ENCODE results near the gene TMEM87A. TPM values are rescaled to one million over a fixed set of nuclear protein-coding genes. Genes with fewer than 3 reads are reported as not detected.
"Not testable (repeated sequence)": the region's sequence is repeated elsewhere in the genome, so short reads cannot be mapped to it uniquely, and the experiment has no call there.

TMEM87A gene
- total RNA-seq, 2 donors from 2014 or later, result 39.8 to 94.4 TPM

DNA sequence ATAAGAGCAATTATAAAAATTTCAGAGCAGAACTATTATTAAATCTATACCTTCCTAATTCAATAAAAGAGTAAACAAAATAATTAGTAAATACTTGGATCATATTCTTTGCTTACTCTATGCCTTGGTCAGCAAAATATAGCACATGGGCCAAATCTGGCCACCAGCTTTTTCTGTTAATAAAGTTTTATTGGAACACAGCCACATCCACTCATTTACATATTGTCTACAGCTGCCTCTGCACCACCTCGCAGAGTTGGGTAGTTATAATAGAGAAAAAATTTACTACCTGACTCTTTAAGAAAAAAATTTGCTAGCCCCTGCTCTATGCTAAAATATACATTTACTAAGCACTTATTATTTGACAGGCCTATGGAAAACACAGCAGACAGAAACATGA is 32.4 kb downstream of the TMEM87A start:
- H3K27me3 ChIP-seq (replicated peaks; ENCODE audit: insufficient read depth), result no peaks in the 10 kb centered on the region
- H3K4me3 ChIP-seq, result no peak overlapping the region
- H3K9me3 ChIP-seq, result no peaks in the 10 kb centered on the region
- no peak for DNase-seq (ENCODE audit: low spot score)
- no peaks in the 10 kb centered on the region for H3K4me1 ChIP-seq (ENCODE audit: control insufficient read depth in 1 of 2, low read depth in 2 of 2)
- H3K36me3 ChIP-seq, result peaks cover 27% of the 10 kb centered on the region
- TF ChIP-seq, protein P1, sequence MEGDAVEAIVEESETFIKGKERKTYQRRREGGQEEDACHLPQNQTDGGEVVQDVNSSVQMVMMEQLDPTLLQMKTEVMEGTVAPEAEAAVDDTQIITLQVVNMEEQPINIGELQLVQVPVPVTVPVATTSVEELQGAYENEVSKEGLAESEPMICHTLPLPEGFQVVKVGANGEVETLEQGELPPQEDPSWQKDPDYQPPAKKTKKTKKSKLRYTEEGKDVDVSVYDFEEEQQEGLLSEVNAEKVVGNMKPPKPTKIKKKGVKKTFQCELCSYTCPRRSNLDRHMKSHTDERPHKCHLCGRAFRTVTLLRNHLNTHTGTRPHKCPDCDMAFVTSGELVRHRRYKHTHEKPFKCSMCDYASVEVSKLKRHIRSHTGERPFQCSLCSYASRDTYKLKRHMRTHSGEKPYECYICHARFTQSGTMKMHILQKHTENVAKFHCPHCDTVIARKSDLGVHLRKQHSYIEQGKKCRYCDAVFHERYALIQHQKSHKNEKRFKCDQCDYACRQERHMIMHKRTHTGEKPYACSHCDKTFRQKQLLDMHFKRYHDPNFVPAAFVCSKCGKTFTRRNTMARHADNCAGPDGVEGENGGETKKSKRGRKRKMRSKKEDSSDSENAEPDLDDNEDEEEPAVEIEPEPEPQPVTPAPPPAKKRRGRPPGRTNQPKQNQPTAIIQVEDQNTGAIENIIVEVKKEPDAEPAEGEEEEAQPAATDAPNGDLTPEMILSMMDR (IDR thresholded peaks at IDR 0.05), result no peak
- H3K27ac ChIP-seq, result no peak overlapping the region
- no peak for ATAC-seq (ENCODE audit: insufficient number of reproducible peaks, low FRiP score, low read depth)

DNA sequence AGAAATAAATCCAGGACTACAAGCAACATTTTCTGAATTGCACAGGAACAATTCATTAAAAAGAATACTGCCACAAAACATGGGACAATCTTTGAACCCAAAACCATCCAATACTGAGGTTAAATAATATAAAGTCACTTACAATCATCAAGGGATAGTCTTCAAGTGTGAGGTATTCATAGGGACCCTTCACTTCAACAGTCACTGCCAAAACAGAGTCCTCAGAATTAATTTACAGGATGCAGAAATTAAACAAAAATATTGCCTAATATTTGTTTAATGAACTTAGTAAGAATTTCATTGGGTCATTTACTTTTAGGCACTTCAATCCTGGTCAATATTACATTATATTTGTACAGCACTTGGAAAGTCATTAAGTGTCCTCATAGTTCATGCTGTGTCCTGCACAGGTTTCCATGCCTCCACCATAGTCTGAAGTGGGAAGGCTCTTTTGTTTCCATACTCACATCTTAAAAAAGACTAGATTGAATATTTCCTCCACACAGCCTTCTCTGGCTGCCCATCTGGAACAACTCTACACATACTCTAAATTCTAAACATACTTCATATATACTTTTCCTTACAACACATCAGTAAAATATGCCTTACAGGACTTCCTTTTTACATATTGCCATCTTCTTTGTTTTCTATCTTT is 33.6 kb downstream of the TMEM87A start:
- TF ChIP-seq, protein P1 (IDR thresholded peaks at IDR 0.05), result no peak
- ATAC-seq (ENCODE audit: insufficient number of reproducible peaks, low FRiP score, low read depth) (no peak), DNase-seq (ENCODE audit: low spot score) (no peak)
- Histone ChIP-seq H3K27me3 (replicated peaks; ENCODE audit: insufficient read depth) (no peaks in the 10 kb centered on the region), H3K27ac (no peak overlapping the region), H3K4me3 (no peak overlapping the region), H3K4me1 (ENCODE audit: control insufficient read depth in 1 of 2, low read depth in 2 of 2) (no peaks in the 10 kb centered on the region), H3K9me3 (no peaks in the 10 kb centered on the region), H3K36me3 (peaks cover 27% of the 10 kb centered on the region)

DNA sequence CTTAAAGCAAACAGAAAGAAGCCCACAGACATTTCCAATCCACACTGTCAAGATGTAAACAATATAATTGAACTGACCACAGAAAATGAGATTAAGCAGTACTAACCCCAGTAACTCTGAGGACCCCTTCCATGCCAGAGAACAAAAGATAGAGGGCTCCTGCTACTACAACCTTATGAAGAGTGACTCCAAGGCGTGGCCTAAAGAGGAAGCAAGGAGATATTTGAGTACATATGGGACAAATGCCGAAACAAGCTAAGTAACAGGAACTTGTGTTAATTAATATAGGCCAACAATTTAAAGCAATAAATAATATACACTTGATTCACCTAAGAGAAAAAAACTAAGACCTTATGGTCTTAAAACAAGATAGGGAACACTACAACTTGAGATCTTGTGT is 40.1 kb downstream of the TMEM87A start:
- ATAC-seq (ENCODE audit: insufficient number of reproducible peaks, low FRiP score, low read depth), result no peak
- peaks cover 38% of the 10 kb centered on the region for H3K36me3 ChIP-seq

DNA sequence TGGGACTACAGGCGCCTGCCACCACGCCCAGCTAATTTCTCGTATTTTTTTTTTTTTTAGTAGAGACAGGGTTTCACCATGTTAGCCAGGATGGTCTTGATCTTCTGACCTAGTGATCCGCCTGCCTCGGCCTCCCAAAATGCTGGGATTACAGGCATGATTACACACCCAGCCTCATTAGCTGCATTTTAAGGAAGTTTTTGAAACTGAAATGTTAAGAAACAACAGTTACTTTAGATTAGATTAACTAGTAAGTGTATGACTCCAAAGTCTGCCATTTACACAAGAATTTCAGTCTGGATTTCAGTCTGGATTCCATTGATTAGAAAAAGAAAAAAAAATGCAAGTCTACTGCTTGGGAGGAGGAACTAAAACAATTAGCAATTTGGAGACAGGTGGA is 40.6 kb downstream of the TMEM87A start:
- Histone ChIP-seq H3K27me3 (replicated peaks; ENCODE audit: insufficient read depth) (no peaks in the 10 kb centered on the region), H3K4me3 (no peak overlapping the region), H3K4me1 (ENCODE audit: control insufficient read depth in 1 of 2, low read depth in 2 of 2) (no peaks in the 10 kb centered on the region), H3K9me3 (no peaks in the 10 kb centered on the region), H3K36me3 (peaks cover 38% of the 10 kb centered on the region), H3K27ac (no peak overlapping the region)
- ATAC-seq (ENCODE audit: insufficient number of reproducible peaks, low FRiP score, low read depth) (no peak), DNase-seq (ENCODE audit: low spot score) (no peak)
- TF ChIP-seq, protein P1 (IDR thresholded peaks at IDR 0.05), result no peak

More for the DNA sequence above, 40.1 kb downstream of the TMEM87A start:
- Histone ChIP-seq H3K4me1 (ENCODE audit: control insufficient read depth in 1 of 2, low read depth in 2 of 2) (no peaks in the 10 kb centered on the region), H3K27me3 (replicated peaks; ENCODE audit: insufficient read depth) (no peaks in the 10 kb centered on the region), H3K4me3 (no peak overlapping the region), H3K9me3 (no peaks in the 10 kb centered on the region), H3K27ac (no peak overlapping the region)
- no peak for DNase-seq (ENCODE audit: low spot score)
- TF ChIP-seq, protein P1 (IDR thresholded peaks at IDR 0.05), result no peak

DNA sequence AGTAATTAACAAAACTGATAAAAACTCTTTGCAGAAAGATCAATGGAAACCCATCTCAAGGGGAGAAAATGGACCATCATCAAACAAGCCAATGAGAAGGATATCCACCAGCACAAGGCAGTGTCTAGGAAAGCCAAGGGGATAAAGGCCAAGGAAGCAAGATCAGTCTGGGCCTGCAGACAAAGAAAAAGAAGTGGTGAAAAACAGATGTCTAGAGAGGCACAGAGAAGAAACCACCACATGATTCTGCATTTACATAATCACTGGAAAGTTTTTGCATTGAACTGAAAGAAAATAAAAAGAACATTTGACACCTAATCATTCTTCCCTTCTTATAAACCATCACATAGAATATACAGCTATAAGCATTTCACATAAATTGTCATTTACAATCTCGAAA is 42.1 kb downstream of the TMEM87A start:
- peaks cover 34% of the 10 kb centered on the region for H3K36me3 ChIP-seq
- TF ChIP-seq, protein P1 (IDR thresholded peaks at IDR 0.05), result no peak
- DNase-seq (ENCODE audit: low spot score), result no peak

DNA sequence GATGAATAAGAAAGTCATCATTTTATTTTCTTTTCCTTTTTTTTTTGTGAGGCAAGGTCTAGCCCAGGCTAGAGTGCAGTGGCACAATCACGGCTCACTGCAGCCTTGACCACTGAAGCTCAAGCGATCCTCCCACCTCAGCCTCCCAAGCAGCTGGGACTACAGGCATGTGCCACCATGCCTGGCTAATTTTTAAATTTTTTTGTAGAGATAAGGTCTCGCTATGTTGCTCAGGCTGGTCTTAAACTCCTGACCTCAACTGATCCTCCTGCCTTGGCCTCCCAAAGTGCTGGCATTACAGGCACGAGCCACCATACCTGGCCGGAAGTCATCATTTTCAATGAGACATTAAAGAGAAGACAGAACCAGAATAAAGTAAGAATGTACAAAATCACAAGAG is 44.3 kb downstream of the TMEM87A start:
- not testable (repeated sequence) for DNase-seq (ENCODE audit: low spot score); H3K27me3 ChIP-seq (replicated peaks; ENCODE audit: insufficient read depth)
- H3K36me3 ChIP-seq, result peaks cover 43% of the 10 kb centered on the region

More for the DNA sequence above, 42.1 kb downstream of the TMEM87A start:
- Histone ChIP-seq H3K27ac (no peak overlapping the region), H3K9me3 (no peaks in the 10 kb centered on the region), H3K27me3 (replicated peaks; ENCODE audit: insufficient read depth) (no peaks in the 10 kb centered on the region), H3K4me3 (no peak overlapping the region), H3K4me1 (ENCODE audit: control insufficient read depth in 1 of 2, low read depth in 2 of 2) (no peaks in the 10 kb centered on the region)
- ATAC-seq (ENCODE audit: insufficient number of reproducible peaks, low FRiP score, low read depth), result no peak

More for the DNA sequence above, 44.3 kb downstream of the TMEM87A start:
- not testable (repeated sequence) for H3K4me3 ChIP-seq; H3K9me3 ChIP-seq; ATAC-seq (ENCODE audit: insufficient number of reproducible peaks, low FRiP score, low read depth); H3K27ac ChIP-seq; H3K4me1 ChIP-seq (ENCODE audit: control insufficient read depth in 1 of 2, low read depth in 2 of 2)

Data from thoracic aorta (tissue), 2 donors.